Gastrocnemius medialis (tissue), 4 donors: ENCODE data around the gene EFHD2. TPM values are rescaled to one million over a fixed set of nuclear protein-coding genes. Genes with fewer than 3 reads are reported as not detected.

Experiments used
- ATAC-seq, 2 donors: fragments of 150-250 bp; one replicate each; pipeline ENCODE4 v1.9.1; 2016
- DNase-seq, 2 donors: peaks; one replicate each; pipeline ENCODE4 v3.0.0-alpha.2; 2019
- H3K27ac ChIP-seq, 4 donors: fragments of 200-600 bp; sonication (generic); 1 replicate in 1 of 4; 2 replicates in 3 of 4; pipeline ENCODE4 v1.5.1; 2016 to 2018; ENCODE audit warnings: mild to moderate bottlenecking in 2 of 4, moderate library complexity in 1 of 4
- H3K27me3 ChIP-seq, 3 donors: fragments of 200-600 bp; sonication (generic) in 2 of 3; 1 replicate in 1 of 3; 2 replicates in 2 of 3; pipeline versions ENCODE4 v1.5.1 to v1.6.0; 2016 to 2019; ENCODE audit warnings: mild to moderate bottlenecking in 1 of 3, moderate library complexity in 1 of 3
- H3K36me3 ChIP-seq, 2 donors: fragments of 200-600 bp; sonication (generic) in 1 of 2; one replicate each; pipeline ENCODE4 v1.5.1; 2017 to 2018
- H3K4me1 ChIP-seq, 2 donors: fragments of 200-600 bp; sonication (generic) in 1 of 2; one replicate each; pipeline ENCODE4 v1.5.1; 2016 to 2017; ENCODE audit warnings: mild to moderate bottlenecking in 2 of 2
- H3K4me3 ChIP-seq, 4 donors: fragments of 200-600 bp; sonication (generic) in 3 of 4; 1 replicate in 1 of 4; 2 replicates in 3 of 4; pipeline ENCODE4 v1.5.1; 2016 to 2019; ENCODE audit warnings: mild to moderate bottlenecking in 2 of 4
- H3K9me3 ChIP-seq, 3 donors: fragments of 200-600 bp; sonication (generic) in 2 of 3; 1 replicate in 1 of 3; 2 replicates in 2 of 3; pipeline ENCODE4 v1.5.1; 2016 to 2019
- POLR2A ChIP-seq, 2 donors: fragments of 450-650 bp; IDR thresholded peaks; one replicate each; pipeline ENCODE4 v1.6.1; 2017; ENCODE audit warnings: antibody characterized with exemption in 2 of 2, mild to moderate bottlenecking in 2 of 2, moderate library complexity in 2 of 2
- in situ Hi-C, 4 donors: fragments of 200-750 bp; cut with MboI; loops; one replicate each; pipeline versions ENCODE4 v1.15.0 to v1.8.0; 2017; ENCODE audit warnings: low sequenced_read_pairs in 4 of 4
- intact Hi-C: fragments of 100-400 bp; cut with DNase I; formaldehyde crosslinking; loops from one replicate; pipeline ENCODE4 v1.15.1; 2023; ENCODE audit warnings: low total_unique reads
- total RNA-seq, 4 donors: library from RNA; depleted of rRNA; stranded (reverse); fragments of >200 nt; gene quantifications; one replicate each; pipeline versions ENCODE4 v1.1.0 to v1.2.3, GENCODE V29; 2016
- TF ChIP-seq, protein P1 (sequence below), 5 experiments: fragments of 450-650 bp in 3 of 5; fragments of 200-600 bp in 2 of 5; sonication (generic) in 2 of 5; IDR thresholded peaks in 4 of 5; conservative IDR thresholded peaks in 1 of 5; 1 replicate in 4 of 5; 2 replicates in 1 of 5; pipeline ENCODE4 v1.5.1; 2016 to 2019; ENCODE audit warnings: antibody characterized with exemption in 5 of 5, mild to moderate bottlenecking in 3 of 5, moderate library complexity in 3 of 5

The EFHD2 gene
- total RNA-seq, 4 donors from 2014 or later: 2.9 to 8.1 (median 5.3) TPM

DNA sequence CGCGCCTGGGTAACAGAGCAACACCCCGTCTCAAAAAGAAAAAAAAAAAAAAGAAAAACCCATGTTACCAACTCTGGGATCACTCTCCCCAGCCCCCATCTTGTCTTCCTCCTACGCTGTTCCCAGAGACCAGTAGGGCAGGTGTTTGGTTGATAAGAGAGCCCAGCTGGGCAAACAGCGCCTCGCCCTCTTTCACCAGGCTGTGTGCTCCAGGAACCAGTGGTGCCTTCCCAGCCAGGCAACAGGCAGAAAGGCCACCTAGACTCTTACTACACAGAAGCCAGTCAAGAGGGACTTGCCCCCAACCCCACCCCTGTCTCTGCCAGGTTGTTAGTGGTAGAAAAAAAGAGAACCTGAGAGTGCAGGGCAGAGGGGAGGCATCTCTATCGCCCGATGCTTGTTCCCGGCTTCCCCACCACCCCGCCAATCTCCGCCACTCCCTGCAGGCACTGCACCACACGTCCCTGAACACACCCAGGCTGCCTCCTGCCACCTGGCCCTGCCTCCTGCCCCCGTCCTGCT lies 14.5 kb downstream of the EFHD2 start:
- no peak for DNase-seq
- TF ChIP-seq POLR2A (IDR thresholded peaks at IDR 0.05): no peak
- TF ChIP-seq, protein P1, sequence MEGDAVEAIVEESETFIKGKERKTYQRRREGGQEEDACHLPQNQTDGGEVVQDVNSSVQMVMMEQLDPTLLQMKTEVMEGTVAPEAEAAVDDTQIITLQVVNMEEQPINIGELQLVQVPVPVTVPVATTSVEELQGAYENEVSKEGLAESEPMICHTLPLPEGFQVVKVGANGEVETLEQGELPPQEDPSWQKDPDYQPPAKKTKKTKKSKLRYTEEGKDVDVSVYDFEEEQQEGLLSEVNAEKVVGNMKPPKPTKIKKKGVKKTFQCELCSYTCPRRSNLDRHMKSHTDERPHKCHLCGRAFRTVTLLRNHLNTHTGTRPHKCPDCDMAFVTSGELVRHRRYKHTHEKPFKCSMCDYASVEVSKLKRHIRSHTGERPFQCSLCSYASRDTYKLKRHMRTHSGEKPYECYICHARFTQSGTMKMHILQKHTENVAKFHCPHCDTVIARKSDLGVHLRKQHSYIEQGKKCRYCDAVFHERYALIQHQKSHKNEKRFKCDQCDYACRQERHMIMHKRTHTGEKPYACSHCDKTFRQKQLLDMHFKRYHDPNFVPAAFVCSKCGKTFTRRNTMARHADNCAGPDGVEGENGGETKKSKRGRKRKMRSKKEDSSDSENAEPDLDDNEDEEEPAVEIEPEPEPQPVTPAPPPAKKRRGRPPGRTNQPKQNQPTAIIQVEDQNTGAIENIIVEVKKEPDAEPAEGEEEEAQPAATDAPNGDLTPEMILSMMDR (IDR thresholded peaks at IDR 0.05 in 4 of 5, conservative IDR thresholded peaks at IDR 0.05 in 1 of 5): no peak
- in situ Hi-C loops: no loop called here

DNA sequence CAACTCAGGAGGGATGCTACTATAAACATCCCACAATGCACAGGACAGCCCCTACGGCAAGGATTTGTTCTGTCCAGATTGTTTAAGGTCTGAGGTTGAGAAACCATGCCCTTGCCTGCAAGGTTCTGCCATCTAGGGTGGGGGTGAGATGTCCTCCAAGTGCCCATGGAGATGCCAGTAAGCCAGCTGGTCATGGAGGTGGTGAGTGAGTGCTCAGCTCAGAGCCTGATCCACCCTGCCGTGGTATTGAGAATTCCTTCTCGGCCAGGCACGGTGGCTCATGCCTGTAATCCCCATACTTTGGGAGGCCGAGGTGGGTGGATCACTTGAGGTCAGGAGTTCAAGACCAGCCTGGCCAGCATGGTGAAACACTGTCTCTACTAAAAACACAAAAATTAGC lies 15.3 kb downstream of the EFHD2 start:
- no peaks in the 10 kb centered on the region for H3K9me3 ChIP-seq
- DNase-seq: no peak
- no peaks in the 10 kb centered on the region for H3K4me1 ChIP-seq
- no peak for ATAC-seq
- no peak for TF ChIP-seq POLR2A (IDR thresholded peaks at IDR 0.05)
- TF ChIP-seq, protein P1 (IDR thresholded peaks at IDR 0.05 in 4 of 5, conservative IDR thresholded peaks at IDR 0.05 in 1 of 5): no peak
- in situ Hi-C loops: loop anchor here in 2 of 4 donors (25.0 kb wide), 2 partner anchors 288 to 313 kb away; no protein-coding TSS in a partner anchor
- no peak overlapping the region for H3K4me3 ChIP-seq
- no peaks in the 10 kb centered on the region for H3K36me3 ChIP-seq
- no peak overlapping the region for H3K27ac ChIP-seq
- H3K27me3 ChIP-seq: no peaks in the 10 kb centered on the region
- intact Hi-C loops: no loop called here

More for the DNA sequence above, 14.5 kb downstream of the EFHD2 start:
- intact Hi-C loops: no loop called here
- H3K4me1 ChIP-seq: no peaks in the 10 kb centered on the region
- no peaks in the 10 kb centered on the region for H3K27me3 ChIP-seq
- no peak for ATAC-seq
- H3K36me3 ChIP-seq: no peaks in the 10 kb centered on the region
- no peak overlapping the region for H3K27ac ChIP-seq
- no peaks in the 10 kb centered on the region for H3K9me3 ChIP-seq
- no peak overlapping the region for H3K4me3 ChIP-seq

DNA sequence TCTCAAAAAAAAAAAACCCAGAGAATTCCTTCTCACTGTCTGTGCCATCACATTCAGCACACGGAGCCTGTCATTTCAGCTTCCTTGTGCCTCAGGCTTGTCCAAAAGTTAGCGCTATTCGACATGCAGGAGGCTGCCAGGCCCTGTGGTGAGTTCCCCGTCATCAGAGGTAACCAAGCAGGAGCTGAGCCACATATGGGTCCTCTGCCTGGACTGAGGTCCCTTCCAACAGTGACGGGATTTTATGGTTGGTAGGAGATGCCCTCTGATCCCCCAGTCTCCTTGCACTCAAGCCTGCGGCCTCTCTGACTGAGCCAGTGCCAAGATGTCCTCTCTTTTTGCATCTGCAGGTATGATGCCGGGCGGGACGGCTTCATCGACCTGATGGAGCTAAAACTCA lies 15.8 kb downstream of the EFHD2 start:
- intact Hi-C loops (no loop called here), in situ Hi-C loops (loop anchor here in 2 of 4 donors (25.0 kb wide), 2 partner anchors 288 to 313 kb away; no protein-coding TSS in a partner anchor)

DNA sequence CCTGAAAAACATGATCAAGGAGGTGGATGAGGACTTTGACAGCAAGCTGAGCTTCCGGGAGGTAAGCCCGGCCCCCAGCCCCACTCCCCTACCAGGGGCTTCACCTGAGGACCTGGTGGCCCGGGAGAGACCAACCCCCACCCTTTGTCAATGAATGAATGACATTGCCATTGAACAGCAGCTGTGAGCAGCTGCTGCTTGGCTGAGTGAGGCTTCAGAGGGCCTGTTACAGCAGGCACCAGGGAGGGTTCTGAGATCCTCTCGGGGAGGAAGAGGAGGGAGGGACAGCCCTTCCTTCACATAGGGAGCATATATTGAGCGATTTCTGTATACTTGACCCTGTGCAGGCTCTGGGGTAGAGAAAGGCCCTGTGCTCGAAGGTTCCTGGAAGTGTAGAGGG lies 16.3 kb downstream of the EFHD2 start:
- DNase-seq (no peak), ATAC-seq (no peak)
- Histone ChIP-seq H3K36me3 (no peaks in the 10 kb centered on the region), H3K9me3 (no peaks in the 10 kb centered on the region), H3K27me3 (no peaks in the 10 kb centered on the region), H3K4me1 (no peaks in the 10 kb centered on the region), H3K4me3 (no peak overlapping the region), H3K27ac (no peak overlapping the region)
- in situ Hi-C loops (loop anchor here in 2 of 4 donors (25.0 kb wide), 2 partner anchors 289 to 314 kb away; no protein-coding TSS in a partner anchor), intact Hi-C loops (no loop called here)
- no peak for TF ChIP-seq POLR2A (IDR thresholded peaks at IDR 0.05)
- TF ChIP-seq, protein P1 (IDR thresholded peaks at IDR 0.05 in 4 of 5, conservative IDR thresholded peaks at IDR 0.05 in 1 of 5): no peak

More for the DNA sequence above, 15.8 kb downstream of the EFHD2 start:
- no peak overlapping the region for H3K27ac ChIP-seq
- H3K4me3 ChIP-seq: no peak overlapping the region
- no peaks in the 10 kb centered on the region for H3K27me3 ChIP-seq
- ATAC-seq: no peak
- no peaks in the 10 kb centered on the region for H3K4me1 ChIP-seq
- H3K9me3 ChIP-seq: no peaks in the 10 kb centered on the region
- no peak for TF ChIP-seq POLR2A (IDR thresholded peaks at IDR 0.05)
- TF ChIP-seq, protein P1 (IDR thresholded peaks at IDR 0.05 in 4 of 5, conservative IDR thresholded peaks at IDR 0.05 in 1 of 5): no peak
- DNase-seq: no peak
- no peaks in the 10 kb centered on the region for H3K36me3 ChIP-seq
